Duodenal mucosa (tissue), 2 donors: Measurements from ENCODE around the gene RREB1.
"Not testable (repeated sequence)": the region's sequence is repeated elsewhere in the genome, so short reads cannot be mapped to it uniquely, and the experiment has no call there.

ENCODE experiments used
- H3K27ac ChIP-seq: one replicate; pipeline ENCODE4 v1.7.0; 2013; ENCODE audit warnings: low read depth, low read length
- H3K27me3 ChIP-seq, 2 donors: one replicate each; pipeline ENCODE4 v1.7.0; 2013; ENCODE audit warnings: low read length in 2 of 2, control low read depth in 1 of 2; ENCODE audit not compliant: insufficient read depth in 2 of 2, control insufficient read depth in 1 of 2
- H3K36me3 ChIP-seq, 2 donors: one replicate each; pipeline ENCODE4 v1.7.0; 2013; ENCODE audit warnings: low read length in 2 of 2, control low read depth in 1 of 2; ENCODE audit not compliant: insufficient read depth in 2 of 2, control insufficient read depth in 1 of 2
- H3K4me1 ChIP-seq, 2 donors: one replicate each; pipeline ENCODE4 v1.7.0; 2013; ENCODE audit warnings: low read length in 2 of 2, control low read depth in 1 of 2; ENCODE audit not compliant: insufficient read depth in 2 of 2, control insufficient read depth in 1 of 2
- H3K4me3 ChIP-seq, 2 donors: one replicate each; pipeline ENCODE4 v1.7.0; 2013; ENCODE audit warnings: low read length in 2 of 2, low read depth in 1 of 2
- H3K9ac ChIP-seq, 2 donors: one replicate each; pipeline ENCODE4 v1.7.0; 2013; ENCODE audit warnings: low read length in 2 of 2, low read depth in 1 of 2
- H3K9me3 ChIP-seq, 2 donors: one replicate each; pipeline ENCODE4 v1.7.0; 2013; ENCODE audit warnings: low read length in 2 of 2, control low read depth in 1 of 2; ENCODE audit not compliant: control insufficient read depth in 1 of 2

RREB1 gene

DNA sequence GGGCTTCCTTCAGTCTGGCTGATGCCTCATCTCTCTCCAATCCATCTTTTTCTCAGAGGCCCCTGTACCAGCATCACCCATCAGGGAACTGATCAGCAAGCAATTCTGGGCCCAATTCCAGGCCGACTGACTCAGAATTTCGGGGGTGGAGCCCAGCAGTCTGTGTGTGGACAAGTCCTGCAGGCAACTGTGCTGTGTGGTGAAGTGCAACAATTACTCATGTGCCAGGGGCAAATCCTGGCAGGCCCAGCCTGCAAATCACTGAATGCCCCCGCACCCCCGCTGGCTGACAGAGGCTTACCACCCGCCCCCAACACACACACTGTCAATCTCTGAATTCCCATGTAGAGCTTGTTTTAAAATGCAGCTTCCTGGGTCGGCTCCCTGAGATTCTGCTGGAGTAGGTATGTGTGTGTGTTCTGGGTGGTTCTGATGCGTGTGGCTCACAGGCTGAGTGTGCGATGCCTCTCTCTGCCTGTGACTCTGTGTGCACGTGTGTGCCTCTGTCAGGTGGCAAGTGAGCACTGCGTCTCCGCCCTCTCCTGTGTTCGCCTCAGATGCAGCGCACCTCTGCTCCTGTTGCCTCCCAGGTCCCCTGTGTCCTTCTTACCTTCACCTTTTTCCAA lies 159.8 kb downstream of the RREB1 start:
- H3K9ac ChIP-seq = no peak overlapping the region
- no peaks in the 10 kb centered on the region for H3K9me3 ChIP-seq
- H3K4me3 ChIP-seq = no peak overlapping the region
- H3K27me3 ChIP-seq = no peaks in the 10 kb centered on the region
- no peaks in the 10 kb centered on the region for H3K36me3 ChIP-seq
- no peak overlapping the region for H3K27ac ChIP-seq
- peaks cover 5 to 8% of the 10 kb centered on the region in 2 donors for H3K4me1 ChIP-seq

DNA sequence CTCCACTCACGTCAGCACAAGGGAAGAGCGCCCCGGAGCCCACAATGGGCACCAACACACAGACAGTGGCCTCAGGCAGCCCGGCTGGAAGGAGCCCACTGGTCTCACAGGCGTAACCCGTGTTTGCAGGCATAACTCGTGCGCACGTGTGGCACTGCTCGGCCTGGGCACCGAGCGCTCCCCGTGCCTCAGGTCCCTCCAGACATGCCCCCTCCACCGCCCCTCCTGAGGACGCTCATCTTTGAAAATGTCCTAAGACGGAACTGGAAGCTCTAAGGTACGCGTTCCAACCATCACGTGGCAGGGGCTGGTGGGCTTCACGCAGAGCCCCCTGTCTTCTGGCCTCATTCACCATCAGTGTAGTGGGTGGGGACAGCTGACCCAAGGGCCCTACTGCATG lies 160.6 kb downstream of the RREB1 start:
- H3K36me3 ChIP-seq = no peaks in the 10 kb centered on the region
- no peak overlapping the region for H3K9ac ChIP-seq
- no peaks in the 10 kb centered on the region for H3K9me3 ChIP-seq
- H3K4me1 ChIP-seq = peaks cover 5 to 8% of the 10 kb centered on the region in 2 donors
- no peak overlapping the region for H3K27ac ChIP-seq
- H3K27me3 ChIP-seq = no peaks in the 10 kb centered on the region
- H3K4me3 ChIP-seq = no peak overlapping the region

DNA sequence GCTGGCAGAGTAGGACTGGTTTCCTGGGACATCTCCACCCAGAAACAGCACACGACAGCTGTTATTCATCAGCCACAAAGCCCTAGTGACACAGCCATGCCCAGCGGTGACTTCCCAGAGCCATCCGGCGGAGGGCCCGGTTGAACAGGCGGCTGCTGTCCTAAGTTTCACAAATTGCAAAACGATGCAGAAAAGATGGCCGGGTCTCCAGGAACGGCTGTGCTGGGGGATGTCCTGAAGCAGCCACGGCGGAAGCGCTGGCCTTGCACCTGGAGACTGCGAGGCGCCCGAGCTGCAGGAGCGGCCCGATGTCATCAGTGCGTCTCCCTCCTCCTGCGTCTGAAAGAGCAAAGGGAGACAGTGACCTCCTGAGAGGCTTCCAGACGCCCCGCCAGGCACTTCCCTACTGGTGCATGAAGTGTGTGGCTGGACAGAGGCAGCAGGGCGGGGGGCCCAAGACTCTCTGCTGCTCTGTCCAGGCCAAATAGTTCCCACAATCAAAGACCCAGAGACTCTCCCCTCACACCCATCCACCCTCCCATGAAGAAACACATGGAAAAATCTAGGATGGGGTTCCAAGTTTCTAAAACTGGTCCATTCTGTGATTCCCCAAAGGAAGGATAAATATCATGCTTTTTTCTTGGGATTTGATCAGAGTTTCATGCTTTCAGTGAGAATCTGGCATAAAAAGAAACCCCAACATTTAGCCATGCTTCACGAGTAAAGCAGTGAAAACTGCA lies 161.2 kb downstream of the RREB1 start:
- no peak overlapping the region for H3K27ac ChIP-seq
- H3K9ac ChIP-seq = no peak overlapping the region

DNA sequence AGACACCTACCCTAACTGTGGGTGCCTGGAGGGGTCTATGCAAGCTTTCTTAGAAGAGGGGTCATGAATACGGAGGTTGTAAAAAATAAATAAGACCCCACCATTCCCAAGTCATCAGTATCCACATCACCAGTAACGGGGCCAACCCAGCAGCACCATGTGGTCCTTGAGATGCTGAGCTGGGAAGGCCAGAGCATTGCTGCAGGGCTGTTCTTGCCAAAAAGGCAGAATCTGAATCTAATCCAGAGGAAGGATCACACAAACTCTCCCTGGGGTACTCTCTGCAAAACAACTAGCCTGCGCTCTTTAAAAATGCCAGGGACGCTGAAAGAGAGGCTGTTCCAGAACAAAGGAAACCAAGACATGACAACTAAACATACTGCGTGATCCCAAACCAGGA lies 162.1 kb downstream of the RREB1 start:
- Histone ChIP-seq H3K4me1 (peaks cover 5 to 8% of the 10 kb centered on the region in 2 donors), H3K9me3 (no peaks in the 10 kb centered on the region), H3K27me3 (no peaks in the 10 kb centered on the region), H3K9ac (no peak overlapping the region), H3K27ac (no peak overlapping the region), H3K4me3 (no peak overlapping the region), H3K36me3 (no peaks in the 10 kb centered on the region)

More for the DNA sequence above, 161.2 kb downstream of the RREB1 start:
- H3K36me3 ChIP-seq = no peaks in the 10 kb centered on the region
- H3K9me3 ChIP-seq = no peaks in the 10 kb centered on the region
- H3K27me3 ChIP-seq = no peaks in the 10 kb centered on the region
- H3K4me3 ChIP-seq = no peak overlapping the region
- peaks cover 5 to 8% of the 10 kb centered on the region in 2 donors for H3K4me1 ChIP-seq

DNA sequence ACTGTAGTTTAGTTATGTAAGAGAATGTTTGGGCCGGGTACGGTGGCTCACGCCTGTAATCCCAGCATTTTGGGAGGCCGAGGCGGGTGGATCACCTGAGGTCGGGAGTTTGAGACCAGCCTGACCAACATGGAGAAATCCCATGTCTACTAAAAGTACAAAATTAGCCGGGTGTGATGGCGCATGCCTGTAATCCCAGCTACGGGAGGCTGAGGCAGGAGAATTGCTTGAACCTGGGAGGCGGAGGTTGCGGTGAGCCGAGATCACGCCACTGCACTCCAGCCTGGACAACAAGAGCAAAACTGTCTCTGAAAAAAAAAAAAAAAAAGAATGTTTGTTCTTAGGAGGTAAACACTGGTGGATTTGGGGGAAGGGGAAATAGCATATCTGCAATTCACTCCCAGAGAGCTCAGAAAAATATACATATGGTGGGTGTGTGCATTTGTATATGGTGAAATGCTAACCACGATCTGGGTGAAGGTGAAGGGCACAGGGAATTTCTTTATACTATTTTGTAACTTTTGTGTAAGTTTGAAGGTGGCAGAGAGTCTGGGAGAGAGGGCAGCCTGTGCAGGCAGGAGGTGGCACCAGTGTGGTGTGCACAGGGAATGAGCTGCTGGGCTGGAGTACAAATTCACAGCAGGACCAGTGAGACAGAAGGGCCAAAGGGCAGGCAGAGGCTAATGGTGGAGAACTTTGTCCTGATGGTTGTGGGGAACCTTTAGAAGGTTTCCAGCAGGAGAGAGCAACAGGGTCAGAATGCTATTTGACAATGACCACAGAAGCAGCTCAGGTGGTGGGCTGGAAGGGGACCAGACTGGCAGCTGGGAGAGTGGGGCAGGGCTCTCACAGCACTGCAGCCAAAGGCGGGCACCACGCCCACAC lies 162.8 kb downstream of the RREB1 start:
- H3K9me3 ChIP-seq = no peaks in the 10 kb centered on the region
- H3K36me3 ChIP-seq = no peaks in the 10 kb centered on the region
- peaks cover 5 to 8% of the 10 kb centered on the region in 2 donors for H3K4me1 ChIP-seq
- no peak overlapping the region for H3K4me3 ChIP-seq
- no peak overlapping the region for H3K9ac ChIP-seq
- no peaks in the 10 kb centered on the region for H3K27me3 ChIP-seq
- no peak overlapping the region for H3K27ac ChIP-seq

DNA sequence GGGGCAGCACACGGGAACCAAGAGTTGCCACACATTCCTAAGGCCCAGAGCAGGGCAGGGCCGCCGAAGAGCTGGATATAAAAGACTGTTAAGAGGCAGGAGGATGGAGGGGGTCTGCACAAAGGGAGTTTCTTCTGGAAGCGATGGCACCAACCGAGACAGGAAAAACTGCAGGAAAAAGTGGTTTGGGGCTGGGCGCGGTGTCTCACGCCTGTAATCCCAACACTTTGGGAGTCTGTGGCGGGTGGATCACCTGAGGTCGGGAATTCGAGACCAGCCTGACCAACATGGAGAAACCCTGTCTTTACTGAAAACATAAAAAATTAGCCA lies 163.4 kb downstream of the RREB1 start:
- Histone ChIP-seq H3K4me3 (no peak overlapping the region), H3K9me3 (no peaks in the 10 kb centered on the region), H3K36me3 (no peaks in the 10 kb centered on the region), H3K27me3 (no peaks in the 10 kb centered on the region), H3K4me1 (peaks cover 5 to 8% of the 10 kb centered on the region in 2 donors), H3K27ac (no peak overlapping the region), H3K9ac (no peak overlapping the region)

DNA sequence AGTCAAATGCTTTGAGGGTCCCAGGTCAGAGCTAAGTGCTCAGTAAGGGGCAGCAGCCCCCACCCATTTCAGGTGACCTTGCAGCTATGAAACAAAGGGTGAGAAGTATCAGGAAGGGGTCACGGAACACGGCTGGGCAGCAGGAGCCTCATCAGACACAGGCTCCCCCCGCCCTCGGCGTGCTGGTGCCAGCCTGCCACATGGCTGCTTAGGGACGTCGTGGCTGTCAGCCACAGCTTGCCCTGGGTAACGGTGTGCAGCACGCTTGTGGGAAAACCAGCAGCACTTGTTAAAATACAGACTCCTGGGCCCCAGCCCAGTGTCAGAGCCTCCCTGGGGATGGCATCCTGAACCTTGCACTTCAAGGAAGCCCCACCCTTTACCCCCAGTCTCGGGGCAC lies 165.9 kb downstream of the RREB1 start:
- no peaks in the 10 kb centered on the region for H3K9me3 ChIP-seq
- no peaks in the 10 kb centered on the region for H3K36me3 ChIP-seq
- H3K4me1 ChIP-seq = peaks cover 0 to 13% of the 10 kb centered on the region in 2 donors
- H3K27me3 ChIP-seq = no peaks in the 10 kb centered on the region
- no peak overlapping the region for H3K9ac ChIP-seq
- H3K27ac ChIP-seq = no peak overlapping the region
- no peak overlapping the region for H3K4me3 ChIP-seq

DNA sequence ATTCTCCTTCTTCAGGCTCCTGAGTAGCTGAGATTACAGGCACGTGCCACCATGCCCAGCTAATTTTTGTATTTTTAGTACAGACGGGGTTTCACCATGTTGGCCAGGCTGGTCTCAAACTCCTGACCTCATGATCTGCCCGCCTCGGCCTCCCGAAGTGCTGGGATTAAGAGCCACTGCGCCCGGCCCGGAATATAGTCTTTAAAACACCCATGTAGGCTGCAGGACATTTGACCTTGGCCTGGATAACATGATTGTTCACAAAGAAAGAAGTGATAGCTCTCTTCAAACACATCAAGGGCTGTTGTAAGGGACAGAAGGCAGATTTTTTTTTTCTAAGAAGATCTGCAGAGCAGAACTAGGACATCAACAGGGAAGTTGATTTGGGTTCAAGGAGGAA lies 166.8 kb downstream of the RREB1 start:
- not testable (repeated sequence) for H3K4me3 ChIP-seq, H3K27ac ChIP-seq, H3K27me3 ChIP-seq, H3K9me3 ChIP-seq, H3K9ac ChIP-seq, H3K36me3 ChIP-seq
- H3K4me1 ChIP-seq = peaks cover 0 to 13% of the 10 kb centered on the region in 2 donors

DNA sequence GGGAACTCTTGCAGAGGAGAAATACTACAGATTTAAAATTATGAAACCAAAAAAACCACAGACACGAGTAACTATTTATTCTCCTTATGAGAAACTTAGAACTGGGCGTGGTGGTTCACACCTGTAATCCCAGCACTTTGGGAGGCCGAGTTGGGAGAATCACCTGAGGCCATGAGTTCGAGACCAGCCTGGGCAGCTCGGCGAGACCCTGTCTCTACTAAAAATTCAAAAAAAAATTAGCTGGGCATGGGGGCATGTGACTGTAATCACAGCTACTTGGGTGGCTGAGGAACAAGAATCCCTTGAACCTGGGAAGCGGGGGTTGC lies 168.4 kb downstream of the RREB1 start:
- Histone ChIP-seq H3K4me1 (peaks cover 0 to 7% of the 10 kb centered on the region in 2 donors), H3K27ac (no peak overlapping the region), H3K36me3 (no peaks in the 10 kb centered on the region)

More for the DNA sequence above, 168.4 kb downstream of the RREB1 start:
- H3K27me3 ChIP-seq = no peaks in the 10 kb centered on the region
- no peak overlapping the region for H3K4me3 ChIP-seq
- no peaks in the 10 kb centered on the region for H3K9me3 ChIP-seq
- no peak overlapping the region for H3K9ac ChIP-seq
